Measurements from ENCODE around the gene MORN1.

DNA sequence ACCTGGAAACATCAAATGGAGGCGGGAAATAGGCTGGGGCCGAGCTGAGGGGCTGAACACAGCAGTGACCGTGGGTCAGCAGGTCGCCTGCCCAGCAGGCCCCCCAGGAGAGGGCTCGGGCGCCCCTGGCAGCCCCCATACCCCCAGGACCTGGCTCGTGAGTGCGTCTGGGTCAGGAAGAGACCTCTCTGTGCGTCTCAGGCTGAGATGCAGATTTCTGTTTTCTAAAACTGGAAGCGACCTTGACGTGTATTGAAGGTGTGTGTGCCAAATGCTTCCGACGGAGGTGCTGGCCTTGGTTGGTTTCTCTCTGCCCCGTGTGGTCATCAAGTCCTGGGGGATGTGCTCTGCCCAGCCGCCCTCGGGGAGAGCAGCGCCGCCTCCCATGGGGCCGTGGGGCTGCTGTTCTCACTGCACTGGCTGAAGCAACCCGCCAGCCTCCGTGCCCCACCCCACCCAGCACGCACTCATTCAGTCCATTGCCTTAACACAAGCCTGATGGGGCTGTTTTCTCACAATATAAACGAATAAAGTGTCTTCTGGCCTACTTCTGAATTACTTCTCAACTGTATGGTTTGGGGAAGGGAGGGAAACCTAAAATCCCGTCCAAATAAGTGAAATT lies 13.6 kb upstream of the MORN1 start:
- TF ChIP-seq, protein P1, sequence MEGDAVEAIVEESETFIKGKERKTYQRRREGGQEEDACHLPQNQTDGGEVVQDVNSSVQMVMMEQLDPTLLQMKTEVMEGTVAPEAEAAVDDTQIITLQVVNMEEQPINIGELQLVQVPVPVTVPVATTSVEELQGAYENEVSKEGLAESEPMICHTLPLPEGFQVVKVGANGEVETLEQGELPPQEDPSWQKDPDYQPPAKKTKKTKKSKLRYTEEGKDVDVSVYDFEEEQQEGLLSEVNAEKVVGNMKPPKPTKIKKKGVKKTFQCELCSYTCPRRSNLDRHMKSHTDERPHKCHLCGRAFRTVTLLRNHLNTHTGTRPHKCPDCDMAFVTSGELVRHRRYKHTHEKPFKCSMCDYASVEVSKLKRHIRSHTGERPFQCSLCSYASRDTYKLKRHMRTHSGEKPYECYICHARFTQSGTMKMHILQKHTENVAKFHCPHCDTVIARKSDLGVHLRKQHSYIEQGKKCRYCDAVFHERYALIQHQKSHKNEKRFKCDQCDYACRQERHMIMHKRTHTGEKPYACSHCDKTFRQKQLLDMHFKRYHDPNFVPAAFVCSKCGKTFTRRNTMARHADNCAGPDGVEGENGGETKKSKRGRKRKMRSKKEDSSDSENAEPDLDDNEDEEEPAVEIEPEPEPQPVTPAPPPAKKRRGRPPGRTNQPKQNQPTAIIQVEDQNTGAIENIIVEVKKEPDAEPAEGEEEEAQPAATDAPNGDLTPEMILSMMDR (IDR thresholded peaks at IDR 0.05; ENCODE audit: low read length): no peak
- TF ChIP-seq EZH2 (IDR thresholded peaks at IDR 0.05; ENCODE audit: borderline replicate concordance, low read length): no peak

Data from OCI-LY1 (cell line).